Panc1 (cell line): ENCODE data around the gene AKT1. TPM values are rescaled to one million over a fixed set of nuclear protein-coding genes. Genes with fewer than 3 reads are reported as not detected.
A peak's percentile ranks its signal among the peaks of the same experiment; 100 is the strongest.

Experiments
- ATAC-seq: fragments of 200-7000 bp; cut with Tn5 transposase; 2 replicates; pipeline ENCODE4 v1.9.1; 2020; ENCODE audit warnings: mild to moderate bottlenecking, moderate library complexity
- BruUV-seq: library from RNA; stranded (reverse); fragments of 400-500 nt; replicated peaks from 2 replicates; lab custom pipeline; 2021; lab: Mats Ljungman, UMichigan
- CTCF ChIA-PET: fragments of 300-600 bp; sonication (Branson Sonifier 250); formaldehyde crosslinking; loops from one replicate; lab custom pipeline; 2022; ENCODE audit warnings: antibody characterized with exemption; lab: Charles Lee
- POLR2A ChIA-PET: fragments of 300-600 bp; sonication (Branson Sonifier 250); formaldehyde crosslinking; loops from one replicate; lab custom pipeline; 2022; ENCODE audit warnings: antibody characterized with exemption; lab: Charles Lee
- DNase-seq: peaks from one replicate; pipeline ENCODE4 v3.0.0-alpha.2; 2010; ENCODE audit warnings: low read depth, low spot score
- H3K27ac ChIP-seq: 2 replicates; pipeline ENCODE4 v1.5.1; 2011; ENCODE audit warnings: mild to moderate bottlenecking, low read length, inconsistent platforms
- H3K27me3 ChIP-seq: fragments of 200-500 bp; sonication (Bioruptor generic); 2 replicates; pipeline ENCODE4 v1.6.0; 2014; ENCODE audit warnings: low read length, inconsistent platforms; ENCODE audit not compliant: control insufficient read depth, insufficient read depth
- H3K36me3 ChIP-seq: fragments of 200-500 bp; sonication (Bioruptor generic); 2 replicates; pipeline ENCODE4 v1.5.1; 2014; ENCODE audit warnings: inconsistent platforms, mild to moderate bottlenecking, low read length, moderate library complexity; ENCODE audit not compliant: control insufficient read depth, insufficient read depth
- H3K4me1 ChIP-seq: 2 replicates; pipeline ENCODE4 v1.5.1; 2011; ENCODE audit warnings: inconsistent platforms, mild to moderate bottlenecking, low read length, moderate library complexity; ENCODE audit not compliant: control insufficient read depth, insufficient read depth
- H3K4me3 ChIP-seq, 2 experiments: 2 replicates each; pipeline ENCODE4 v1.5.1; 2011 to 2012; ENCODE audit warnings: low read depth in 2 of 2, low read length in 2 of 2, mild to moderate bottlenecking in 2 of 2, inconsistent platforms in 1 of 2, moderate library complexity in 1 of 2
- H3K9me3 ChIP-seq: fragments of 200-500 bp; sonication (Bioruptor generic); 2 replicates; pipeline ENCODE4 v1.5.1; 2014; ENCODE audit warnings: low read depth, mild to moderate bottlenecking, inconsistent platforms, low read length, moderate library complexity; ENCODE audit not compliant: control insufficient read depth, insufficient read depth
- CTCF ChIP-seq: fragments of 450-650 bp; IDR thresholded peaks from 2 replicates; pipeline ENCODE4 v1.5.1; 2017; ENCODE audit warnings: mild to moderate bottlenecking
- POLR2AphosphoS5 ChIP-seq: IDR thresholded peaks from 2 replicates; pipeline ENCODE4 v1.6.1; 2012; ENCODE audit warnings: mild to moderate bottlenecking, low read depth, low read length, moderate library complexity
- REST ChIP-seq, 2 experiments: IDR thresholded peaks; 2 replicates each; pipeline ENCODE4 v1.6.1; 2011 to 2012; ENCODE audit warnings: low read depth in 2 of 2, control low read depth in 1 of 2, low read length in 1 of 2, mild to moderate bottlenecking in 1 of 2, moderate library complexity in 1 of 2; ENCODE audit not compliant: insufficient read depth in 1 of 2
- SIN3A ChIP-seq: IDR thresholded peaks from 2 replicates; pipeline ENCODE4 v1.6.1; 2012; ENCODE audit warnings: low read depth, mild to moderate bottlenecking, low read length, moderate library complexity, borderline replicate concordance; ENCODE audit not compliant: insufficient read depth
- TCF7L2 ChIP-seq: IDR thresholded peaks from 2 replicates; pipeline ENCODE4 v1.6.1; 2011; ENCODE audit warnings: mild to moderate bottlenecking, low read depth, low read length, inconsistent platforms
- in situ Hi-C: cut with HindIII; loops from 2 replicates; pipeline ENCODE4 v1.10.0; 2016; ENCODE audit warnings: low sequenced_read_pairs, low pct_unique_long_range_greater_than_20kb
- intact Hi-C: fragments of 100-400 bp; cut with micrococcal nuclease; formaldehyde crosslinking; loops from one replicate; pipeline ENCODE4 v1.10.0; 2022; ENCODE audit not compliant: unreplicated experiment
- total RNA-seq: library from RNA; stranded (reverse); gene quantifications from one replicate; pipeline ENCODE4 v1.2.1, GENCODE V29; 2021; ENCODE audit not compliant: unreplicated experiment

The AKT1 gene
- total RNA-seq, 1 experiment from 2014 or later: 175 TPM

- BruUV-seq: no TSS peak
- Histone ChIP-seq H3K4me3 (peak overlapping the region; percentile 56 to 64), H3K27ac (peak overlapping the region; percentile 84), H3K9me3 (no peaks in the 10 kb centered on the region), H3K27me3 (no peaks in the 10 kb centered on the region), H3K36me3 (no peaks in the 10 kb centered on the region), H3K4me1 (peaks cover 74% of the 10 kb centered on the region)
- TF ChIP-seq CTCF: peak; percentile 28; the same call in 1 of the 2 replicates
- TF ChIP-seq TCF7L2: no peak
- no peak for TF ChIP-seq POLR2AphosphoS5
- TF ChIP-seq SIN3A: peak; percentile 53; the same call in 1 of the 2 replicates
- intact Hi-C loops: no loop called here
- ChIA-PET POLR2A (interaction anchor here (0.6 kb wide), 1 partner anchor 108 kb away, joined by 18 read pairs; no protein-coding TSS in a partner anchor), CTCF (interaction anchor here (0.5 to 0.6 kb wide), 2 partner anchors 38 to 119 kb away, joined by 3 to 4 read pairs; no protein-coding TSS in a partner anchor)
- ATAC-seq (peak; percentile 49), DNase-seq (no peak)
- in situ Hi-C loops: no loop called here
Observed at GRCh38 chr14:104800015-104800770, 4.6 kb upstream of the AKT1 start.

GRCh38 chr14:104799244-104800014 lies 3.9 kb upstream of the AKT1 start:
- H3K4me3 ChIP-seq: peak overlapping the region; percentile 56 to 64
- H3K27me3 ChIP-seq: no peaks in the 10 kb centered on the region
- H3K4me1 ChIP-seq: peaks cover 66% of the 10 kb centered on the region
- DNase-seq (no peak), ATAC-seq (no peak)
- TF ChIP-seq REST (IDR thresholded peaks at IDR 0.05; ENCODE audit: insufficient read depth in 1 of 2, low read depth in 2 of 2, low read length in 1 of 2) (no peak), SIN3A (no peak), TCF7L2 (no peak), POLR2AphosphoS5 (no peak), CTCF (peak; percentile 28; the same call in 1 of the 2 replicates)
- BruUV-seq: no TSS peak
- POLR2A ChIA-PET: no interaction called here
- peaks cover 1% of the 10 kb centered on the region; the same call in 1 of the 2 replicates for H3K36me3 ChIP-seq
- in situ Hi-C loops: no loop called here
- peak overlapping the region; percentile 84 for H3K27ac ChIP-seq
- intact Hi-C loops: no loop called here
- CTCF ChIA-PET: no interaction called here
- no peaks in the 10 kb centered on the region for H3K9me3 ChIP-seq
